ENCODE measurements around the gene AOC2.
"Not testable (repeated sequence)": the region's sequence is repeated elsewhere in the genome, so short reads cannot be mapped to it uniquely, and the experiment has no call there.

The AOC2 gene

GRCh38 chr17:42845556-42845917 lies 1.2 kb downstream of the AOC2 start:
- no peak for TF ChIP-seq CTCF (IDR thresholded peaks at IDR 0.05; ENCODE audit: insufficient read depth, missing control alignments)
- DNase-seq (ENCODE audit: insufficient read length, low spot score) (no peak), FAIRE-seq (no peak)

GRCh38 chr17:42845918-42846593 lies 1.7 kb downstream of the AOC2 start:
- FAIRE-seq (no peak), DNase-seq (ENCODE audit: insufficient read length, low spot score) (no peak)
- no peak for TF ChIP-seq CTCF (IDR thresholded peaks at IDR 0.05; ENCODE audit: insufficient read depth, missing control alignments)

- FAIRE-seq, result no peak
- DNase-seq (ENCODE audit: insufficient read length, low spot score), result no peak
- TF ChIP-seq CTCF (IDR thresholded peaks at IDR 0.05; ENCODE audit: insufficient read depth, missing control alignments), result no peak
These were observed 2.4 kb downstream of the AOC2 start for GRCh38 chr17:42846594-42847280.

GRCh38 chr17:42848093-42848492 lies 3.7 kb downstream of the AOC2 start:
- no peak for FAIRE-seq
- TF ChIP-seq CTCF (IDR thresholded peaks at IDR 0.05; ENCODE audit: insufficient read depth, missing control alignments), result no peak
- DNase-seq (ENCODE audit: insufficient read length, low spot score), result no peak

- DNase-seq (ENCODE audit: insufficient read length, low spot score) (no peak), FAIRE-seq (no peak)
- no peak for TF ChIP-seq CTCF (IDR thresholded peaks at IDR 0.05; ENCODE audit: insufficient read depth, missing control alignments)
These were observed 4.7 kb downstream of the AOC2 start for GRCh38 chr17:42849031-42849430.

- no peak for DNase-seq (ENCODE audit: insufficient read length, low spot score)
- TF ChIP-seq CTCF (IDR thresholded peaks at IDR 0.05; ENCODE audit: insufficient read depth, missing control alignments), result no peak
- no peak for FAIRE-seq
These were observed 5.2 kb downstream of the AOC2 start for GRCh38 chr17:42849451-42850181.

GRCh38 chr17:42850954-42851353 lies 6.6 kb downstream of the AOC2 start, which contains the start of gene AOC3:
Gene AOC3, plus strand, starts transcription at chr17:42851199. Its CDS starts 145 bp downstream, at chr17:42851344.
- no peak for DNase-seq (ENCODE audit: insufficient read length, low spot score)
- FAIRE-seq, result no peak
- TF ChIP-seq CTCF (IDR thresholded peaks at IDR 0.05; ENCODE audit: insufficient read depth, missing control alignments), result no peak

GRCh38 chr17:42851371-42852240 lies 7.2 kb downstream of the AOC2 start:
- FAIRE-seq; DNase-seq (ENCODE audit: insufficient read length, low spot score): not testable (repeated sequence)
